Measurements from ENCODE around the gene BAD.

GRCh38 chr11:64241491-64242374 is 42.7 kb downstream of the BAD start:
- TF ChIP-seq, protein P1, sequence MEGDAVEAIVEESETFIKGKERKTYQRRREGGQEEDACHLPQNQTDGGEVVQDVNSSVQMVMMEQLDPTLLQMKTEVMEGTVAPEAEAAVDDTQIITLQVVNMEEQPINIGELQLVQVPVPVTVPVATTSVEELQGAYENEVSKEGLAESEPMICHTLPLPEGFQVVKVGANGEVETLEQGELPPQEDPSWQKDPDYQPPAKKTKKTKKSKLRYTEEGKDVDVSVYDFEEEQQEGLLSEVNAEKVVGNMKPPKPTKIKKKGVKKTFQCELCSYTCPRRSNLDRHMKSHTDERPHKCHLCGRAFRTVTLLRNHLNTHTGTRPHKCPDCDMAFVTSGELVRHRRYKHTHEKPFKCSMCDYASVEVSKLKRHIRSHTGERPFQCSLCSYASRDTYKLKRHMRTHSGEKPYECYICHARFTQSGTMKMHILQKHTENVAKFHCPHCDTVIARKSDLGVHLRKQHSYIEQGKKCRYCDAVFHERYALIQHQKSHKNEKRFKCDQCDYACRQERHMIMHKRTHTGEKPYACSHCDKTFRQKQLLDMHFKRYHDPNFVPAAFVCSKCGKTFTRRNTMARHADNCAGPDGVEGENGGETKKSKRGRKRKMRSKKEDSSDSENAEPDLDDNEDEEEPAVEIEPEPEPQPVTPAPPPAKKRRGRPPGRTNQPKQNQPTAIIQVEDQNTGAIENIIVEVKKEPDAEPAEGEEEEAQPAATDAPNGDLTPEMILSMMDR (conservative IDR thresholded peaks at IDR 0.05 in 1 of 2, IDR thresholded peaks at IDR 0.05 in 1 of 2; ENCODE audit: extremely low read depth in 1 of 2, insufficient read depth in 1 of 2, low read depth in 1 of 2, low read length in 2 of 2), result no peak
- TF ChIP-seq EZH2 (IDR thresholded peaks at IDR 0.05; ENCODE audit: borderline replicate concordance, low read length), result no peak

All from mammary epithelial cell (primary cell).